SK-N-SH (cell line): ENCODE measurements around the gene CFAP74. TPM values are rescaled to one million over a fixed set of nuclear protein-coding genes. Genes with fewer than 3 reads are reported as not detected.

Experiments used
- CTCF ChIA-PET: fragments of 300-600, 350-600 bp; formaldehyde crosslinking; extraction: SDS; loops from one replicate; lab custom pipeline; 2021; lab: Yijun Ruan, JAX
- POLR2A ChIA-PET: fragments of 350-600 bp; sonication (Branson Sonifier 250); formaldehyde crosslinking; extraction: SDS; loops from one replicate; lab custom pipeline; 2020; ENCODE audit warnings: antibody characterized with exemption, inconsistent platforms; lab: Yijun Ruan, JAX
- DNase-seq: peaks from one replicate; pipeline ENCODE4 v3.0.0; 2012
- H2AFZ ChIP-seq: fragments of 200-600 bp; sonication (generic); 2 replicates; pipeline ENCODE4 v1.8.1; 2016; ENCODE audit warnings: antibody characterized with exemption, mild to moderate bottlenecking, low read depth
- H3F3A ChIP-seq: fragments of 200-600 bp; sonication (generic); replicated peaks from 2 replicates; pipeline ENCODE3; 2016; ENCODE audit warnings: antibody characterized with exemption, mild to moderate bottlenecking; ENCODE audit not compliant: insufficient read depth
- H3K27ac ChIP-seq, 2 experiments: fragments of 200-500 bp in 1 of 2; fragments of 200-600 bp in 1 of 2; sonication (Bioruptor generic) in 1 of 2; sonication (generic), shearing (Covaris generic) in 1 of 2; 2 replicates each; pipeline versions ENCODE4 v1.5.1 to v1.6.1; 2014 to 2016; ENCODE audit warnings: low read depth in 2 of 2, inconsistent platforms in 1 of 2, low read length in 1 of 2, mild to moderate bottlenecking in 1 of 2, mixed read lengths in 1 of 2
- H3K27me3 ChIP-seq: fragments of 200-600 bp; sonication (generic), shearing (Covaris generic); 2 replicates; pipeline ENCODE4 v1.6.1; 2016; ENCODE audit warnings: mixed run types; ENCODE audit not compliant: insufficient read depth
- H3K36me3 ChIP-seq, 2 experiments: fragments of 200-500 bp in 1 of 2; fragments of 200-600 bp in 1 of 2; sonication (Bioruptor generic) in 1 of 2; sonication (generic) in 1 of 2; replicated peaks in 1 of 2; 2 replicates each; pipeline versions ENCODE3 to v1.5.1; 2014 to 2016; ENCODE audit warnings: low read length in 1 of 2, mild to moderate bottlenecking in 1 of 2; ENCODE audit not compliant: insufficient read depth in 2 of 2, control insufficient read depth in 1 of 2
- H3K4me1 ChIP-seq, 2 experiments: fragments of 200-500 bp in 1 of 2; fragments of 200-600 bp in 1 of 2; sonication (Bioruptor generic) in 1 of 2; sonication (generic), shearing (Covaris generic) in 1 of 2; 2 replicates each; pipeline versions ENCODE4 v1.5.1 to v1.6.1; 2014 to 2016; ENCODE audit warnings: low read depth in 1 of 2, low read length in 1 of 2, mixed run types in 1 of 2; ENCODE audit not compliant: insufficient read depth in 2 of 2, control insufficient read depth in 1 of 2
- H3K4me2 ChIP-seq: fragments of 200-600 bp; sonication (generic), shearing (Covaris generic); 2 replicates; pipeline ENCODE4 v1.6.1; 2017; ENCODE audit warnings: mixed run types
- H3K4me3 ChIP-seq, 2 experiments: fragments of 200-500 bp in 1 of 2; fragments of 200-600 bp in 1 of 2; sonication (Bioruptor generic) in 1 of 2; sonication (generic), shearing (Covaris generic) in 1 of 2; 2 replicates each; pipeline versions ENCODE4 v1.5.1 to v1.8.1; 2014 to 2016; ENCODE audit warnings: low read depth in 2 of 2, inconsistent platforms in 1 of 2, low read length in 1 of 2, mild to moderate bottlenecking in 1 of 2, mixed read lengths in 1 of 2, moderate library complexity in 1 of 2
- H3K79me2 ChIP-seq: fragments of 200-600 bp; sonication (generic); 2 replicates; pipeline ENCODE4 v1.8.1; 2017; ENCODE audit warnings: mild to moderate bottlenecking; ENCODE audit not compliant: insufficient read depth
- H3K9ac ChIP-seq: fragments of 200-600 bp; sonication (generic); 2 replicates; pipeline ENCODE4 v1.6.1; 2017; ENCODE audit warnings: mixed run types
- H3K9me2 ChIP-seq: fragments of 200-600 bp; sonication (generic); 2 replicates; pipeline ENCODE4 v1.6.1; 2017; ENCODE audit warnings: mixed run types
- H3K9me3 ChIP-seq: fragments of 200-600 bp; sonication (generic); 2 replicates; pipeline ENCODE4 v1.6.1; 2017; ENCODE audit warnings: mixed run types, mild to moderate bottlenecking, moderate library complexity
- H4K20me1 ChIP-seq: fragments of 200-600 bp; sonication (generic); 2 replicates; pipeline ENCODE4 v1.6.1; 2017; ENCODE audit warnings: mild to moderate bottlenecking, mixed run types; ENCODE audit not compliant: insufficient read depth
- EP300 ChIP-seq, 2 experiments: IDR thresholded peaks; 2 replicates each; pipeline versions ENCODE4 v1.4.0 to v1.6.1; 2012; ENCODE audit warnings: borderline replicate concordance in 1 of 2, low read depth in 1 of 2, low read length in 1 of 2
- EZH2phosphoT487 ChIP-seq: fragments of 200-600 bp; sonication (generic); IDR thresholded peaks from 2 replicates; pipeline ENCODE4 v1.6.1; 2017; ENCODE audit warnings: low read depth, mixed run types, mild to moderate bottlenecking, antibody characterized with exemption, moderate library complexity, borderline replicate concordance
- FOSL2 ChIP-seq: IDR thresholded peaks from 2 replicates; pipeline ENCODE4 v1.4.0; 2012; ENCODE audit warnings: low read depth, mild to moderate bottlenecking, moderate library complexity, borderline replicate concordance
- FOXM1 ChIP-seq: IDR thresholded peaks from 2 replicates; pipeline ENCODE4 v1.4.0; 2012; ENCODE audit warnings: low read depth, mild to moderate bottlenecking
- GABPA ChIP-seq: IDR thresholded peaks from 2 replicates; pipeline ENCODE4 v1.4.0; 2012; ENCODE audit warnings: low read depth, mild to moderate bottlenecking
- JUND ChIP-seq: IDR thresholded peaks from 2 replicates; pipeline ENCODE4 v1.4.0; 2012
- MEF2A ChIP-seq: IDR thresholded peaks from 2 replicates; pipeline ENCODE4 v1.4.0; 2012; ENCODE audit warnings: low read depth, borderline replicate concordance
- NRF1 ChIP-seq: IDR thresholded peaks from 2 replicates; pipeline ENCODE4 v1.6.1; 2012; ENCODE audit warnings: low read depth, mild to moderate bottlenecking, low read length
- POLR2AphosphoS5 ChIP-seq: IDR thresholded peaks from 2 replicates; pipeline ENCODE4 v1.6.1; 2012; ENCODE audit warnings: low read depth, low read length
- RAD21 ChIP-seq: IDR thresholded peaks from 2 replicates; pipeline ENCODE4 v1.6.1; 2012; ENCODE audit warnings: mild to moderate bottlenecking, low read length
- RCOR1 ChIP-seq: fragments of 150-350 bp; IDR thresholded peaks from 2 replicates; pipeline ENCODE4 v1.6.1; 2017; ENCODE audit warnings: antibody characterized with exemption, low read length
- RFX5 ChIP-seq: IDR thresholded peaks from 2 replicates; pipeline ENCODE4 v1.6.1; 2012; ENCODE audit warnings: mild to moderate bottlenecking, improper control_type of control experiment, low read length
- RXRA ChIP-seq: IDR thresholded peaks from 2 replicates; pipeline ENCODE4 v1.4.0; 2012; ENCODE audit warnings: low read depth, mild to moderate bottlenecking, borderline replicate concordance
- SIN3A ChIP-seq: IDR thresholded peaks from 2 replicates; pipeline ENCODE4 v1.6.1; 2012; ENCODE audit warnings: low read depth, mild to moderate bottlenecking, low read length, moderate library complexity, borderline replicate concordance
- SMC3 ChIP-seq: IDR thresholded peaks from 2 replicates; pipeline ENCODE4 v1.6.1; 2012; ENCODE audit warnings: low read depth, low read length, improper control_type of control experiment
- TCF12 ChIP-seq: IDR thresholded peaks from 2 replicates; pipeline ENCODE4 v1.4.0; 2012
- YY1 ChIP-seq: IDR thresholded peaks from 2 replicates; pipeline ENCODE4 v1.4.0; 2012; ENCODE audit warnings: low read depth, mild to moderate bottlenecking
- whole genome bisulfite sequencing: methylation state at CpG from one replicate; pipeline ENCODE4 v1.1.6; 2017; ENCODE audit warnings: low lambda C conversion rate; 5-methylcytosine and 5-hydroxymethylcytosine counted together
- polyA plus RNA-seq, 3 experiments: library from polyadenylated mRNA; depleted of rRNA; stranded (reverse); fragments of >200 nt; gene quantifications; 2 replicates each; pipeline ENCODE4 v1.2.3, GENCODE V29; 2012
- TF ChIP-seq, protein P1 (sequence below): fragments of 200-600 bp; sonication (generic); IDR thresholded peaks from 2 replicates; pipeline ENCODE4 v1.6.1; 2017; ENCODE audit warnings: antibody characterized with exemption, mild to moderate bottlenecking, moderate library complexity
- TF ChIP-seq, protein P2 (sequence below): IDR thresholded peaks from 2 replicates; pipeline ENCODE4; 2012

CFAP74 gene
- polyA plus RNA-seq, 1 of the 3 experiments (the other 2 are of a cell fraction), result not detected

DNA sequence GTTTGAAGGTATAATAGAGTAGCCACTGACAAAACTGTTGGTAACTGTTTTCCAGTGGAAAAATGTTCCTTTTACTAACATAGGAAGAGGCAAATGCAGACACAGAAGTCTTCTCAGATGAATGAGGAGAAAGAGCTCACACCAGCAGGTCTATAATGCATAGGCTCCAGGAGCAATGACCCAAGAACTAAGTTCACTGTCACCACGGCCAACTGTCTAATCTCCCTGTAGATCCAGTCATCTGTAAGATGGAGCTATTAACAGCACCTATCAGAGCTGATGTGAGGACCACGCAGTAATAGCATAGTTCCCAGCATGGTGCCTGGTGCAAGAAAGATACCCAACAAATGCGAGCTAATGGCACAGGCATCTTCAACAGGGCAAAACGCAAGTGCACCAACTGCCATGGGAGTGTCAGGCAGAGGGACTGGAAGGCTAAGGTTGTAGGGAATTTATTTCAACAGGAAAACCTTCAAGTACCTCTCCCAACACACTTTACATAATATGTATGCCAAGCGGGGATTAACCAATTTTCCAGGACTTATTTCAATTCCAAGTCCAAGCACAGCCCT, 125.6 kb downstream of the CFAP74 start:
- no peak overlapping the region for H3K27ac ChIP-seq
- DNase-seq, result no peak
- 92% methylated on average over 4 of the region's 5 CpGs for WGBS
- peaks cover 1% of the 10 kb centered on the region for H3F3A ChIP-seq
- no peak overlapping the region for H3K4me2 ChIP-seq
- peaks cover 11 to 35% of the 10 kb centered on the region in 2 experiments for H3K36me3 ChIP-seq
- peaks cover 100% of the 10 kb centered on the region for H3K79me2 ChIP-seq
- H3K4me1 ChIP-seq, result peaks cover 0 to 25% of the 10 kb centered on the region in 2 experiments; a peak in 2 of 4 replicates
- no peak for TF ChIP-seq RXRA
- no peak for TF ChIP-seq SMC3
- no peak for TF ChIP-seq POLR2AphosphoS5
- no peak for TF ChIP-seq JUND
- no peak for TF ChIP-seq RFX5
- TF ChIP-seq GABPA, result no peak
- no peak for TF ChIP-seq YY1
- no peak for TF ChIP-seq FOSL2
- TF ChIP-seq SIN3A, result no peak
- CTCF ChIA-PET, result interaction anchor here (1.1 kb wide), 1 partner anchor 9 kb away, joined by 3 read pairs; no protein-coding TSS in a partner anchor
- peaks cover 100% of the 10 kb centered on the region for H4K20me1 ChIP-seq
- H3K9me2 ChIP-seq, result no peaks in the 10 kb centered on the region
- H3K27me3 ChIP-seq, result no peaks in the 10 kb centered on the region
- H2AFZ ChIP-seq, result no peak overlapping the region
- POLR2A ChIA-PET, result no interaction called here
- no peak overlapping the region for H3K4me3 ChIP-seq
- H3K9ac ChIP-seq, result no peak overlapping the region
- no peaks in the 10 kb centered on the region for H3K9me3 ChIP-seq

DNA sequence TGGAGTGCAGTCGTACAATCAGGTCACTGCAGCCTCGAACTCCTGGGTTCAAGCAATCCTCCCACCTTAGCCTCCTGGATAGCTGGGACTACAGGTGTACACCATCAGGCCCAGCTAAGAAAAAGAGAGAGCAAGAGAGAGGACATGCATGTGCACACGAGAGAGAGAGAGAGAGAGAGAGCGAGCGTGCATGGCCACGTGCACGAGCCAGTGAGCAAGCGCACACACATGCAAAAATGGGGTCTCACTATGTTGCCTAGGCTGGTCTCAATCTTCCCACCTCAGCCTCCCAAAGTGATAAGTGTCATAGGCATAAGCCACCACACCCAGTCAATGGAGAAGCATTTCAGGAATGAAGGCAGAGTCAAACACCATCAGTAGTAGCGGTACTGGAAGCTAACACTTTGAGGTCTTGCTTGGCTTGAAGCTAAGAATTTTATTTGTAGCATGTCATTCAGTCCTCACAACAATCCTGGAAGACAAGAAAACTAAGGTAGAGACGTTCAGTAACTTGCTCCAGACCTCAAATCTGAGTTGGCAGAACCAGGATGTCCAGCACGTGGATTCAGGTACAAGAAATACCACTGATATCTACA, 127.2 kb downstream of the CFAP74 start:
- no peaks in the 10 kb centered on the region for H3K9me2 ChIP-seq
- H3K4me1 ChIP-seq, result peaks cover 0 to 23% of the 10 kb centered on the region in 2 experiments; a peak in 1 of 4 replicates
- ChIA-PET CTCF (interaction anchor here (1.3 to 1.6 kb wide), 3 partner anchors 9 to 31 kb away, joined by 3 to 4 read pairs (median 3); no protein-coding TSS in a partner anchor), POLR2A (no interaction called here)
- no peak overlapping the region for H2AFZ ChIP-seq
- TF ChIP-seq EZH2phosphoT487 (no peak), TCF12 (no peak), FOSL2 (no peak), RAD21 (no peak), MEF2A (no peak), SMC3 (no peak), YY1 (no peak), FOXM1 (no peak), NRF1 (no peak), RCOR1 (no peak), EP300 (IDR thresholded peaks at IDR 0.05; ENCODE audit: borderline replicate concordance in 1 of 2, low read depth in 1 of 2, low read length in 1 of 2) (no peak)
- TF ChIP-seq, protein P1, sequence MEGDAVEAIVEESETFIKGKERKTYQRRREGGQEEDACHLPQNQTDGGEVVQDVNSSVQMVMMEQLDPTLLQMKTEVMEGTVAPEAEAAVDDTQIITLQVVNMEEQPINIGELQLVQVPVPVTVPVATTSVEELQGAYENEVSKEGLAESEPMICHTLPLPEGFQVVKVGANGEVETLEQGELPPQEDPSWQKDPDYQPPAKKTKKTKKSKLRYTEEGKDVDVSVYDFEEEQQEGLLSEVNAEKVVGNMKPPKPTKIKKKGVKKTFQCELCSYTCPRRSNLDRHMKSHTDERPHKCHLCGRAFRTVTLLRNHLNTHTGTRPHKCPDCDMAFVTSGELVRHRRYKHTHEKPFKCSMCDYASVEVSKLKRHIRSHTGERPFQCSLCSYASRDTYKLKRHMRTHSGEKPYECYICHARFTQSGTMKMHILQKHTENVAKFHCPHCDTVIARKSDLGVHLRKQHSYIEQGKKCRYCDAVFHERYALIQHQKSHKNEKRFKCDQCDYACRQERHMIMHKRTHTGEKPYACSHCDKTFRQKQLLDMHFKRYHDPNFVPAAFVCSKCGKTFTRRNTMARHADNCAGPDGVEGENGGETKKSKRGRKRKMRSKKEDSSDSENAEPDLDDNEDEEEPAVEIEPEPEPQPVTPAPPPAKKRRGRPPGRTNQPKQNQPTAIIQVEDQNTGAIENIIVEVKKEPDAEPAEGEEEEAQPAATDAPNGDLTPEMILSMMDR, result no peak
- TF ChIP-seq, protein P2, sequence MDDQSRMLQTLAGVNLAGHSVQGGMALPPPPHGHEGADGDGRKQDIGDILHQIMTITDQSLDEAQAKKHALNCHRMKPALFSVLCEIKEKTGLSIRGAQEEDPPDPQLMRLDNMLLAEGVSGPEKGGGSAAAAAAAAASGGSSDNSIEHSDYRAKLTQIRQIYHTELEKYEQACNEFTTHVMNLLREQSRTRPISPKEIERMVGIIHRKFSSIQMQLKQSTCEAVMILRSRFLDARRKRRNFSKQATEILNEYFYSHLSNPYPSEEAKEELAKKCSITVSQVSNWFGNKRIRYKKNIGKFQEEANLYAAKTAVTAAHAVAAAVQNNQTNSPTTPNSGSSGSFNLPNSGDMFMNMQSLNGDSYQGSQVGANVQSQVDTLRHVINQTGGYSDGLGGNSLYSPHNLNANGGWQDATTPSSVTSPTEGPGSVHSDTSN, result no peak
- 90% methylated on average over 11 of the region's 11 CpGs for WGBS
- H3K36me3 ChIP-seq, result peaks cover 12 to 37% of the 10 kb centered on the region in 2 experiments
- H3K79me2 ChIP-seq, result peaks cover 100% of the 10 kb centered on the region
- no peaks in the 10 kb centered on the region for H3K9me3 ChIP-seq
- H3K9ac ChIP-seq, result no peak overlapping the region
- H4K20me1 ChIP-seq, result peaks cover 100% of the 10 kb centered on the region
- H3K4me3 ChIP-seq, result no peak overlapping the region
- H3K27ac ChIP-seq, result no peak overlapping the region
- DNase-seq, result no peak
- H3K4me2 ChIP-seq, result no peak overlapping the region
- H3K27me3 ChIP-seq, result no peaks in the 10 kb centered on the region
- peaks cover 3% of the 10 kb centered on the region for H3F3A ChIP-seq
